GM12878 (cell line): ENCODE measurements around the gene FOXD4. TPM values are rescaled to one million over a fixed set of nuclear protein-coding genes. Genes with fewer than 3 reads are reported as not detected.
"Not testable (repeated sequence)": the region's sequence is repeated elsewhere in the genome, so short reads cannot be mapped to it uniquely, and the experiment has no call there.

ENCODE experiments used
- ATAC-seq: fragments of 200-7000 bp; cut with Tn5 transposase; 3 replicates; pipeline ENCODE4 v1.9.1; 2020; ENCODE audit warnings: mild to moderate bottlenecking, moderate library complexity
- BruUV-seq: library from RNA; stranded (reverse); fragments of 400-500 nt; replicated peaks from 2 replicates; lab custom pipeline; 2021; lab: Mats Ljungman, UMichigan
- CTCF ChIA-PET: fragments of 300-600 bp; sonication (Branson Sonifier 250); formaldehyde crosslinking; extraction: SDS; loops from one replicate; lab custom pipeline; 2021; ENCODE audit warnings: inconsistent platforms; lab: Yijun Ruan, JAX
- POLR2A ChIA-PET: fragments of 350-600 bp; formaldehyde crosslinking; extraction: SDS; loops from one replicate; lab custom pipeline; 2021; ENCODE audit warnings: inconsistent platforms; lab: Charles Lee
- RAD21 ChIA-PET: fragments of 300-600 bp; sonication (Branson Sonifier 250); formaldehyde crosslinking; loops from one replicate; lab custom pipeline; 2023; ENCODE audit warnings: antibody characterized with exemption; ENCODE audit not compliant: unreplicated experiment; lab: Charles Lee
- SMC1A ChIA-PET: fragments of 300-600 bp; sonication (Branson Sonifier 250); formaldehyde crosslinking; loops from one replicate; lab custom pipeline; 2023; ENCODE audit not compliant: unreplicated experiment, uncharacterized antibody; lab: Charles Lee
- DNase-seq: peaks from one replicate; pipeline ENCODE4 v3.0.0-alpha.2; 2011; ENCODE audit warnings: low read depth, low spot score
- FAIRE-seq: peaks from 3 replicates; lab custom pipeline; 2011; peaks lifted over from hg19 to GRCh38; lab: Jason Lieb, UNC
- H2AFZ ChIP-seq: 2 replicates; pipeline ENCODE4 v1.6.0; 2011; ENCODE audit warnings: low read depth, low read length, control low read depth; ENCODE audit not compliant: control insufficient read depth
- H3K27ac ChIP-seq: 2 replicates; pipeline ENCODE4 v1.5.1; 2011; ENCODE audit warnings: control low read depth; ENCODE audit not compliant: control insufficient read depth, insufficient read depth
- H3K27me3 ChIP-seq, 2 experiments: replicated peaks in 1 of 2; 2 replicates each; pipeline versions ENCODE4 v1.6.0 to v1.6.1; 2011; ENCODE audit warnings: low read length in 1 of 2; ENCODE audit not compliant: control insufficient read depth in 2 of 2, insufficient read depth in 2 of 2
- H3K36me3 ChIP-seq, 2 experiments: 2 replicates each; pipeline ENCODE4 v1.5.1; 2011; ENCODE audit warnings: low read length in 1 of 2; ENCODE audit not compliant: control insufficient read depth in 2 of 2, insufficient read depth in 2 of 2
- H3K4me1 ChIP-seq: 2 replicates; pipeline ENCODE4 v1.6.1; 2011; ENCODE audit warnings: mild to moderate bottlenecking, low read length, moderate library complexity, mixed read lengths; ENCODE audit not compliant: control insufficient read depth, insufficient read depth
- H3K4me2 ChIP-seq: 2 replicates; pipeline ENCODE4 v1.6.0; 2011; ENCODE audit warnings: control low read depth; ENCODE audit not compliant: control insufficient read depth, insufficient read depth
- H3K4me3 ChIP-seq: fragments of 200-600 bp; sonication (generic); 2 replicates; pipeline ENCODE4 v1.5.1; 2016
- H3K79me2 ChIP-seq: 2 replicates; pipeline ENCODE4 v1.6.0; 2011; ENCODE audit warnings: low read length; ENCODE audit not compliant: control insufficient read depth, insufficient read depth
- H3K9ac ChIP-seq: 2 replicates; pipeline ENCODE4 v1.8.0; 2011; ENCODE audit warnings: low read length, control low read depth, mixed read lengths; ENCODE audit not compliant: control insufficient read depth, insufficient read depth
- H3K9me3 ChIP-seq: replicated peaks from 3 replicates; pipeline ENCODE4 v1.5.1; 2011; ENCODE audit warnings: mild to moderate bottlenecking, low read length; ENCODE audit not compliant: control insufficient read depth, insufficient read depth
- H4K20me1 ChIP-seq: 2 replicates; pipeline ENCODE4 v1.6.0; 2011; ENCODE audit not compliant: control insufficient read depth, insufficient read depth
- WGBS: methylation state at CpG from one replicate; pipeline ENCODE4 v1.1.6; 2016; ENCODE audit warnings: low lambda C conversion rate; ENCODE audit not compliant: insufficient replicate concordance, insufficient coverage; ENCODE audit errors: missing lambda C conversion rate; 5-methylcytosine and 5-hydroxymethylcytosine counted together
- in situ Hi-C: fragments of 300-500 bp; cut with MboI; formaldehyde crosslinking; loops from 9 replicates; pipeline ENCODE4 v1.14.3; 2018; ENCODE audit warnings: mixed read lengths
- intact Hi-C: fragments of 100-400 bp; cut with micrococcal nuclease; formaldehyde crosslinking; loops from one replicate; pipeline ENCODE4 v1.14.2; 2022; ENCODE audit not compliant: unreplicated experiment
- polyA plus RNA-seq, 11 experiments: library from polyadenylated mRNA; depleted of rRNA in 4 of 11; unstranded in 6 of 11; stranded (reverse) in 5 of 11; fragments of >200 nt; fragmentation: Nextera tagmentation in 4 of 11; fragmentation: Illumina TruSeq in 1 of 11; extraction: Ambion mirVana in 4 of 11; extraction: Trizol in 1 of 11; gene quantifications; 1 replicate in 1 of 11; 2 replicates in 10 of 11; pipeline versions ENCODE4 v1.2.1 to v1.2.3, GENCODE V29; 2011 to 2016; ENCODE audit warnings: inconsistent platforms in 2 of 11, missing spikeins in 2 of 11, low read depth in 1 of 11
- total RNA-seq, 4 experiments: library from RNA; depleted of rRNA in 3 of 4; stranded (reverse); fragments of >200 nt in 3 of 4; fragmentation: Illumina TruSeq in 1 of 4; extraction: Trizol in 1 of 4; gene quantifications; 2 replicates each; pipeline versions ENCODE4 v1.2.1 to v1.2.3, GENCODE V29; 2013 to 2021

Gene FOXD4
- total and polyA plus RNA-seq, 10 of the 15 experiments (the other 5 are each of a cell fraction or from before 2014, with no cell fraction given) = 0.09 to 0.34 (median 0.20) TPM; not detected in 4

DNA sequence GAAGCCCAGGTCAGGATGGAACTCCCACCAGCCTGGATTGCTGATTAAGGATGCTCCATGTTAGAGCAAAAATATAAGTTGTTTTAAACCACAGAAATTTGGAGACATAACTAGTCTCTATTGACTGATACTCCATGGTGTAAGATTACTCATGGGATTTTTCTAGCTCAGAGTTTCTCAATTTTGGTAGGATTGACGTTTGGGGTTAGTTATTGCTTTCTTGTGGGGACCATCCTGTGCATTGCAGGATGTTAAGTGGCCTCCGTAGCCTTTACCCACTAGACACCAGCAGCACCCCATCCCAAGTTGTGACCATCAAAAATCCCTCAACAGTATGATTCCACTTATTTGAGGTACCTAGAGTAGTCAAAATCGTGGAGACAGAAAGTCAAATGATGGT lies 19.4 kb downstream of the FOXD4 start:
- H3K27ac ChIP-seq, ATAC-seq, SMC1A ChIA-PET, H3K4me1 ChIP-seq, H3K9ac ChIP-seq, in situ Hi-C loops, H3K4me2 ChIP-seq, intact Hi-C loops, H3K79me2 ChIP-seq, FAIRE-seq, H3K36me3 ChIP-seq, H3K27me3 ChIP-seq, H3K9me3 ChIP-seq, BruUV-seq, H3K4me3 ChIP-seq, H4K20me1 ChIP-seq, CTCF ChIA-PET, DNase-seq, RAD21 ChIA-PET, POLR2A ChIA-PET, H2AFZ ChIP-seq: not testable (repeated sequence)
- WGBS = 0% methylated on average over 2 of the region's 3 CpGs

DNA sequence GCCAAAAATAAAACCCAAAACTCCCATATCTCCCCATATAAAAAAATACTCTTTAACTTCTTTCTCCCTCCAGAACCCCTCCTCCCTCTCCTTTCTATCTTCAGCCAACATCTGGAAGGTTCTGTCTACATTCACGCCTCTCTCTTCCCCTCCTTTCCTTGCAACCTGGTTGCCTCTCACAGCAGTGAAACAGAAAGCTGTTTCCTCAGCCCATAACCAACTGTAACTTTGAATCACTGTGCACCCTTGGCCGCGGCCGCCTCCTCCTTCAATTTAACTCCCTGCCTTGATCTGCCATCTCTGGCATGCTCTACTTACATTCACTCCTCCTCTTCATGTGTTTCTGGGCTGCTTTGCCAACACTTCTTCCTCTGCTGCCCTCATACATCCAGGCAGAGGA lies 23.2 kb downstream of the FOXD4 start:
- H3K4me1 ChIP-seq, H2AFZ ChIP-seq, RAD21 ChIA-PET, H3K27ac ChIP-seq, H3K27me3 ChIP-seq, H4K20me1 ChIP-seq, BruUV-seq, FAIRE-seq, H3K9me3 ChIP-seq, H3K4me2 ChIP-seq, DNase-seq, H3K9ac ChIP-seq, SMC1A ChIA-PET, in situ Hi-C loops, POLR2A ChIA-PET, H3K36me3 ChIP-seq, H3K4me3 ChIP-seq, intact Hi-C loops, H3K79me2 ChIP-seq: not testable (repeated sequence)
- ATAC-seq = peak; percentile 45; the same call in 2 of the 3 replicates
- WGBS = 43% methylated on average over 4 of the region's 4 CpGs
- CTCF ChIA-PET = interaction anchor here (0.6 kb wide), 1 partner anchor 711 kb away, joined by 3 read pairs; no protein-coding TSS in a partner anchor

DNA sequence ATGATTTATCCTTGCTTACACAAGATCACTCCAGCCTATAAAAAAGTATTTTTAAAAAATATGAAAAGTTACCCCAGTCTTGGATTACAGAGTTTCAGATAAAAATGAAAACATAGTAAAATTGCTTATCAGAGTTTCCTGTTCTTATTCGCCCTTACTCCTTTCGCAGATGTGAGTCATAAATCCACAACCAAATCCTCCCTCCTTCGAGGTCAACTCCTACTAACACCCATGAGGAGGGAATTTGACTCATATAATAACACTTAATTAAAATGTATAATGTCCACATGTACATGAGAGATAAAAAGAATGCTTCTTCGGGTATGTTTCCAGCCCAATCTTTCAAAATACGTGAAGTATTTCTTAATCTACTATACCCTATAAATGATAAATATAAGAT lies 23.9 kb downstream of the FOXD4 start:
- CTCF ChIA-PET, H2AFZ ChIP-seq, DNase-seq, BruUV-seq, H3K9me3 ChIP-seq, H3K36me3 ChIP-seq, RAD21 ChIA-PET, H3K4me1 ChIP-seq, H3K4me3 ChIP-seq, H3K79me2 ChIP-seq, H3K27ac ChIP-seq, H4K20me1 ChIP-seq, in situ Hi-C loops, FAIRE-seq, SMC1A ChIA-PET, intact Hi-C loops, ATAC-seq, POLR2A ChIA-PET, H3K4me2 ChIP-seq, H3K27me3 ChIP-seq, H3K9ac ChIP-seq: not testable (repeated sequence)
- 56% methylated on average over 3 of the region's 5 CpGs for WGBS

DNA sequence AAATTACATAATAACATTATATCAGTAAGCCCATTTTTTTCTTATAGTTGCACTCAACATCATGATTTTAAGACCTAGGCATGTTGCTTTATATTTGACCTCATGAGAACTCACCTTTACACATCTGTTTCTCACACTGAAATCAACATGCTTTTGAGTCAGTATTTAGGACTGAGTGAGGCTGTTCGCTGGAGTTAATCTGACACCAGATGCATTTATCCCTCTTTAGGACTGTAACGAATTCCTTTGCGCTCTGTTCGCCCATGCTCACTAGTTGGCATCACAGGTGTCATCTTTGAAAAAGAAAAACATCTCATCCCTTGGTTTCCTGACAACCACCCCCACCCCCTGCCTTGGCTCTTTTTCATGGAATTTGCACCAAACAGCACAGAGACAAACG lies 24.3 kb downstream of the FOXD4 start:
- H3K4me1 ChIP-seq, H3K79me2 ChIP-seq, H3K4me2 ChIP-seq, H3K36me3 ChIP-seq, RAD21 ChIA-PET, CTCF ChIA-PET, in situ Hi-C loops, DNase-seq, H3K9ac ChIP-seq, intact Hi-C loops, ATAC-seq, SMC1A ChIA-PET, POLR2A ChIA-PET, FAIRE-seq, BruUV-seq, H3K27ac ChIP-seq, H3K27me3 ChIP-seq, H4K20me1 ChIP-seq, H2AFZ ChIP-seq, H3K4me3 ChIP-seq, H3K9me3 ChIP-seq: not testable (repeated sequence)
- WGBS = 69% methylated on average over 4 of the region's 5 CpGs
